HL-60 (cell line): Measurements from ENCODE around the gene DUSP21.

Source experiments
- CTCF ChIP-seq: IDR thresholded peaks from one replicate; pipeline ENCODE4 v1.5.1; 2011; ENCODE audit warnings: low read length, control low read depth, inconsistent platforms; ENCODE audit not compliant: insufficient read depth
- GABPA ChIP-seq: IDR thresholded peaks from 2 replicates; pipeline ENCODE4 v1.6.1; 2012; ENCODE audit warnings: low read depth
- POLR2AphosphoS5 ChIP-seq: IDR thresholded peaks from 2 replicates; pipeline ENCODE4 v1.6.1; 2012; ENCODE audit warnings: low read depth

DNA sequence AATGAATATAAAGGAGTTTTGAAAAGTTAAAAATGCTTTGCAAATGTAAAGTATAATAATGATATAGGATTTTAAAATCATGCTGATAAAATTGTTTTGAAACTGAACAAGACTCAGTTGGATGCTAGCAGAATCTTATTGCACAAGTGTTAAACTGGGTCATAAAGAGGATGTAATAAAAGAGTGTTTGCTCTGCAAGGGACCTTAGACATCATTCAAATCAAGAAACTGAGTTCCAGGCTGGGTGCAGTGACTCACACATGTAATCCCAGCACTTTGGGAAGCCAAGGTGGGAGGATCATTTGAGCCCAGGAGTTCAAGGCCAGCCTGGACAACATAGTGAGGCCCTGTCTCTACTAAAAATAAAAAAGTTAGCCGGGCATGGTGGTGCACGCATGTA lies 27.5 kb upstream of the DUSP21 start:
- no peak for TF ChIP-seq CTCF
- TF ChIP-seq POLR2AphosphoS5 = no peak
- TF ChIP-seq GABPA = no peak
